DND-41 (cell line): ENCODE measurements around the gene TFF2.

Source experiments
- EZH2 ChIP-seq: IDR thresholded peaks from 3 replicates; pipeline ENCODE4 v1.6.1; 2012; ENCODE audit warnings: borderline replicate concordance, low read depth, mild to moderate bottlenecking, moderate library complexity, low read length, inconsistent platforms; ENCODE audit not compliant: severe bottlenecking
- TF ChIP-seq, protein P1 (sequence below): IDR thresholded peaks from 2 replicates; pipeline ENCODE4 v1.5.1; 2012; ENCODE audit warnings: borderline replicate concordance, low read length, moderate library complexity, mild to moderate bottlenecking; ENCODE audit not compliant: poor library complexity, severe bottlenecking; ENCODE audit errors: extremely low read depth

GRCh38 chr21:42366292-42367010 lies 15.7 kb upstream of the TFF2 start, which contains the start of gene TFF1:
- TF ChIP-seq, protein P1, sequence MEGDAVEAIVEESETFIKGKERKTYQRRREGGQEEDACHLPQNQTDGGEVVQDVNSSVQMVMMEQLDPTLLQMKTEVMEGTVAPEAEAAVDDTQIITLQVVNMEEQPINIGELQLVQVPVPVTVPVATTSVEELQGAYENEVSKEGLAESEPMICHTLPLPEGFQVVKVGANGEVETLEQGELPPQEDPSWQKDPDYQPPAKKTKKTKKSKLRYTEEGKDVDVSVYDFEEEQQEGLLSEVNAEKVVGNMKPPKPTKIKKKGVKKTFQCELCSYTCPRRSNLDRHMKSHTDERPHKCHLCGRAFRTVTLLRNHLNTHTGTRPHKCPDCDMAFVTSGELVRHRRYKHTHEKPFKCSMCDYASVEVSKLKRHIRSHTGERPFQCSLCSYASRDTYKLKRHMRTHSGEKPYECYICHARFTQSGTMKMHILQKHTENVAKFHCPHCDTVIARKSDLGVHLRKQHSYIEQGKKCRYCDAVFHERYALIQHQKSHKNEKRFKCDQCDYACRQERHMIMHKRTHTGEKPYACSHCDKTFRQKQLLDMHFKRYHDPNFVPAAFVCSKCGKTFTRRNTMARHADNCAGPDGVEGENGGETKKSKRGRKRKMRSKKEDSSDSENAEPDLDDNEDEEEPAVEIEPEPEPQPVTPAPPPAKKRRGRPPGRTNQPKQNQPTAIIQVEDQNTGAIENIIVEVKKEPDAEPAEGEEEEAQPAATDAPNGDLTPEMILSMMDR, result no peak
- TF ChIP-seq EZH2, result no peak
